Measurements from ENCODE around the gene SALL2.

SALL2 gene

GRCh38 chr14:21527318-21527679 is 1.2 kb upstream of the SALL2 start:
- no peak for DNase-seq

- DNase-seq: no peak
These were observed 649 bp upstream of the SALL2 start for GRCh38 chr14:21526672-21527317.

- peak; percentile 36 for DNase-seq
These were observed 580 bp downstream of the SALL2 start for GRCh38 chr14:21525571-21525961.

GRCh38 chr14:21524575-21525490 is 1.3 kb downstream of the SALL2 start:
- no peak for DNase-seq

GRCh38 chr14:21523203-21523602 is 2.9 kb downstream of the SALL2 start:
- DNase-seq: no peak

- peak; percentile 74 for DNase-seq
These were observed 4.6 kb downstream of the SALL2 start for GRCh38 chr14:21521501-21521900.

GRCh38 chr14:21520767-21521166 is 5.4 kb downstream of the SALL2 start:
- DNase-seq: no peak

- DNase-seq: no peak
These were observed 7.4 kb downstream of the SALL2 start for GRCh38 chr14:21518725-21519124.

- DNase-seq: no peak
These were observed 11.8 kb downstream of the SALL2 start for GRCh38 chr14:21514341-21514740.

GRCh38 chr14:21510735-21511657 is 15.2 kb downstream of the SALL2 start, which contains the start of gene METTL3:
Gene METTL3, minus strand, starts transcription at chr14:21511340. Its CDS starts 117 bp downstream, at chr14:21511223.
- DNase-seq: peak; percentile 99

GRCh38 chr14:21509432-21510143 is 16.6 kb downstream of the SALL2 start:
- DNase-seq: no peak

- no peak for DNase-seq
These were observed 19.6 kb downstream of the SALL2 start for GRCh38 chr14:21506557-21506956.

GRCh38 chr14:21505012-21505553 is 21.1 kb downstream of the SALL2 start:
- no peak for DNase-seq

- no peak for DNase-seq
These were observed 22.8 kb downstream of the SALL2 start for GRCh38 chr14:21503376-21503775.

- DNase-seq: no peak
These were observed 24.6 kb downstream of the SALL2 start for GRCh38 chr14:21501568-21501967.

GRCh38 chr14:21498540-21499526 is 27.3 kb downstream of the SALL2 start:
- DNase-seq: peak; percentile 36

GRCh38 chr14:21496453-21496852 is 29.7 kb downstream of the SALL2 start:
- DNase-seq: no peak

GRCh38 chr14:21494902-21495762 is 31.0 kb downstream of the SALL2 start:
- DNase-seq: peak; percentile 35

- DNase-seq: peak; percentile 77
These were observed 39.5 kb downstream of the SALL2 start for GRCh38 chr14:21486640-21487087.

Measured in fibroblast of skin of right biceps (primary cell).